GM19455 (cell line): ENCODE results near the gene DNM2.
"Not testable (repeated sequence)": the region's sequence is repeated elsewhere in the genome, so short reads cannot be mapped to it uniquely, and the experiment has no call there.

Source experiments
- ATAC-seq: cut with Tn5 transposase; IDR thresholded peaks from one replicate; pipeline ENCODE4 v1.9.1; 2021; ENCODE audit not compliant: unreplicated experiment

DNM2 gene

GRCh38 chr19:10831987-10832938, 114.4 kb downstream of the DNM2 start:
- no peak for ATAC-seq

- ATAC-seq: no peak
Observed at GRCh38 chr19:10832939-10833296, 115.0 kb downstream of the DNM2 start.

GRCh38 chr19:10835089-10835753, 117.3 kb downstream of the DNM2 start:
- ATAC-seq: no peak

GRCh38 chr19:10835754-10836478, 118.0 kb downstream of the DNM2 start, which contains the start of gene TMED1:
Gene TMED1 (minus strand): TSS chr19:10836212. CDS start chr19:10836191, 21 bp downstream.
- peak; percentile 74 for ATAC-seq

GRCh38 chr19:10836479-10837330, 118.8 kb downstream of the DNM2 start:
- peak; percentile 16 for ATAC-seq

GRCh38 chr19:10837649-10838048, 119.8 kb downstream of the DNM2 start:
- ATAC-seq: not testable (repeated sequence)

GRCh38 chr19:10838377-10838776, 120.5 kb downstream of the DNM2 start:
- ATAC-seq: no peak

- ATAC-seq: no peak
Observed at GRCh38 chr19:10839114-10840050, 121.5 kb downstream of the DNM2 start.

GRCh38 chr19:10842788-10843187, 124.9 kb downstream of the DNM2 start:
- ATAC-seq: no peak

GRCh38 chr19:10846500-10847202, 128.8 kb downstream of the DNM2 start:
- no peak for ATAC-seq

GRCh38 chr19:10848230-10848856, 130.5 kb downstream of the DNM2 start, which contains the start of gene C19orf38:
Gene C19orf38 (plus strand): TSS chr19:10848415. CDS start chr19:10848509, 94 bp downstream.
- ATAC-seq: no peak

- no peak for ATAC-seq
Observed at GRCh38 chr19:10850631-10851030, 132.8 kb downstream of the DNM2 start.

GRCh38 chr19:10852098-10852800, 134.4 kb downstream of the DNM2 start:
- no peak for ATAC-seq

- no peak for ATAC-seq
Observed at GRCh38 chr19:10852941-10853340, 135.1 kb downstream of the DNM2 start.

- no peak for ATAC-seq
Observed at GRCh38 chr19:10854350-10855089, 136.6 kb downstream of the DNM2 start.

GRCh38 chr19:10855879-10856522, 138.1 kb downstream of the DNM2 start:
- no peak for ATAC-seq
